Loucy (cell line): ENCODE data around the gene PIKFYVE.
"Not testable (repeated sequence)": the region's sequence is repeated elsewhere in the genome, so short reads cannot be mapped to it uniquely, and the experiment has no call there.

Experiments used
- H2AFZ ChIP-seq: fragments of 200-600 bp; sonication (generic); 2 replicates; pipeline ENCODE4 v1.6.0; 2016; ENCODE audit warnings: antibody characterized with exemption, mild to moderate bottlenecking, low read length, moderate library complexity
- H3F3A ChIP-seq: fragments of 200-600 bp; 2 replicates; pipeline ENCODE4 v1.6.0; 2016; ENCODE audit warnings: antibody characterized with exemption, low read depth, mild to moderate bottlenecking
- H3K27me3 ChIP-seq: fragments of 200-600 bp; sonication (generic); 2 replicates; pipeline ENCODE4 v1.6.1; 2014; ENCODE audit warnings: low read length, mild to moderate bottlenecking; ENCODE audit not compliant: insufficient read depth, poor library complexity, severe bottlenecking
- H3K36me3 ChIP-seq: fragments of 200-600 bp; sonication (generic); 2 replicates; pipeline ENCODE4 v1.6.1; 2016; ENCODE audit warnings: low read length; ENCODE audit not compliant: insufficient read depth
- H3K4me1 ChIP-seq: fragments of 200-600 bp; sonication (generic); 2 replicates; pipeline ENCODE4 v1.5.1; 2014; ENCODE audit warnings: low read length, mild to moderate bottlenecking; ENCODE audit not compliant: insufficient read depth, poor library complexity, severe bottlenecking
- H3K4me2 ChIP-seq: fragments of 200-600 bp; sonication (generic); 2 replicates; pipeline ENCODE4 v1.6.0; 2014; ENCODE audit warnings: antibody characterized with exemption, low read length, low read depth, mild to moderate bottlenecking; ENCODE audit not compliant: poor library complexity, severe bottlenecking
- H3K4me3 ChIP-seq: fragments of 200-600 bp; sonication (generic); 2 replicates; pipeline ENCODE4 v1.5.1; 2014; ENCODE audit warnings: low read length, mild to moderate bottlenecking, mixed read lengths; ENCODE audit not compliant: poor library complexity, severe bottlenecking
- H3K79me2 ChIP-seq: fragments of 200-600 bp; sonication (generic); 2 replicates; pipeline ENCODE4 v1.6.1; 2014; ENCODE audit warnings: low read length; ENCODE audit not compliant: insufficient read depth
- H3K9ac ChIP-seq: fragments of 200-600 bp; sonication (generic); 2 replicates; pipeline ENCODE4 v1.6.0; 2014; ENCODE audit warnings: mild to moderate bottlenecking, low read depth, low read length, moderate library complexity; ENCODE audit not compliant: poor library complexity, severe bottlenecking
- H3K9me2 ChIP-seq: fragments of 200-600 bp; sonication (generic); replicated peaks from 2 replicates; pipeline ENCODE4 v1.6.1; 2016; ENCODE audit warnings: low read depth, low read length, mixed read lengths
- H3K9me3 ChIP-seq: fragments of 200-600 bp; sonication (generic); 2 replicates; pipeline ENCODE4 v1.6.1; 2014; ENCODE audit warnings: mild to moderate bottlenecking, antibody characterized with exemption, low read length, low read depth; ENCODE audit not compliant: insufficient read depth
- H4K20me1 ChIP-seq: fragments of 200-600 bp; sonication (generic); 2 replicates; pipeline ENCODE4 v1.6.0; 2014; ENCODE audit warnings: antibody characterized with exemption, low read length, mild to moderate bottlenecking; ENCODE audit not compliant: insufficient read depth, poor library complexity, severe bottlenecking
- CTCF ChIP-seq: fragments of 200-600 bp; sonication (generic); conservative IDR thresholded peaks from 2 replicates; pipeline ENCODE4 v1.5.1; 2014; ENCODE audit warnings: mild to moderate bottlenecking, antibody characterized with exemption, low read length
- EZH2phosphoT487 ChIP-seq: fragments of 200-600 bp; IDR thresholded peaks from 2 replicates; pipeline ENCODE4 v1.6.1; 2018; ENCODE audit warnings: antibody characterized with exemption, mild to moderate bottlenecking, moderate library complexity, borderline replicate concordance

Gene PIKFYVE

GRCh38 chr2:208389940-208390339 is 123.9 kb downstream of the PIKFYVE start:
- H3K9ac ChIP-seq: no peak overlapping the region
- no peak overlapping the region for H3K4me2 ChIP-seq
- H2AFZ ChIP-seq: no peak overlapping the region
- H3K4me3 ChIP-seq: no peak overlapping the region
- H3K9me2 ChIP-seq: no peaks in the 10 kb centered on the region
- no peaks in the 10 kb centered on the region for H4K20me1 ChIP-seq
- no peaks in the 10 kb centered on the region for H3F3A ChIP-seq
- no peaks in the 10 kb centered on the region for H3K9me3 ChIP-seq
- no peaks in the 10 kb centered on the region for H3K79me2 ChIP-seq
- no peaks in the 10 kb centered on the region for H3K36me3 ChIP-seq
- H3K27me3 ChIP-seq: no peaks in the 10 kb centered on the region
- TF ChIP-seq EZH2phosphoT487: no peak
- TF ChIP-seq CTCF: no peak
- no peaks in the 10 kb centered on the region for H3K4me1 ChIP-seq

DNA sequence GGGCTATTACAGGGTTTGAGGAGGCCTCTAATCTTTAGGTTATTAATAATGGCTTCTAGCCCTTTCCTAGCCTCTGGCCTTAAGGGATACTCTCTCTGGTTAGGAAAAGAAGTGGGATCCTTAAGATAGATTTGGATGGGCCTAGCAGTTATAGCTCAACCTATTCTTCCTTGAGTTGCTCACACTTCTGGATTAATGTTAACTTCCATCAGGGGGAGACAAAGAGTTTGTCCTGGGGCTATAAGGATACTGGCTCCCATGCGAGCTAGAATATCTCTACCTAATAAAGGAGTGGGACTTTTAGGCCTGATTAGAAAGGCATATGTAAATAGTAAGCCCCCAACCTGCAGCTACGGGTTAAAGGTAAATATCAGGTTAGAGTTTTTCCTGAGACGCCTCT is 126.2 kb downstream of the PIKFYVE start:
- H3K27me3 ChIP-seq: no peaks in the 10 kb centered on the region
- TF ChIP-seq CTCF (peak; percentile 61), EZH2phosphoT487 (no peak)
- H3K9me3 ChIP-seq: no peaks in the 10 kb centered on the region
- H3K9me2 ChIP-seq: no peaks in the 10 kb centered on the region
- no peaks in the 10 kb centered on the region for H3K36me3 ChIP-seq
- no peak overlapping the region for H3K9ac ChIP-seq
- H3K4me1 ChIP-seq: no peaks in the 10 kb centered on the region
- H3K79me2 ChIP-seq: no peaks in the 10 kb centered on the region
- H2AFZ ChIP-seq: no peak overlapping the region
- H4K20me1 ChIP-seq: no peaks in the 10 kb centered on the region
- no peak overlapping the region for H3K4me2 ChIP-seq
- no peaks in the 10 kb centered on the region for H3F3A ChIP-seq
- H3K4me3 ChIP-seq: no peak overlapping the region

GRCh38 chr2:208396796-208397195 is 130.7 kb downstream of the PIKFYVE start:
- H3K27me3 ChIP-seq, H3K4me2 ChIP-seq, H3K4me1 ChIP-seq, H3K9me3 ChIP-seq, H3K4me3 ChIP-seq, H3K9me2 ChIP-seq, H4K20me1 ChIP-seq, H3K36me3 ChIP-seq, H3F3A ChIP-seq, H3K79me2 ChIP-seq, H2AFZ ChIP-seq, H3K9ac ChIP-seq: not testable (repeated sequence)

- no peak overlapping the region for H3K9ac ChIP-seq
- H3K9me3 ChIP-seq: no peaks in the 10 kb centered on the region
- TF ChIP-seq EZH2phosphoT487: no peak
- TF ChIP-seq CTCF: no peak
- H2AFZ ChIP-seq: no peak overlapping the region
- no peaks in the 10 kb centered on the region for H4K20me1 ChIP-seq
- H3F3A ChIP-seq: no peaks in the 10 kb centered on the region
- H3K4me1 ChIP-seq: no peaks in the 10 kb centered on the region
- H3K4me2 ChIP-seq: no peak overlapping the region
- H3K27me3 ChIP-seq: no peaks in the 10 kb centered on the region
- no peaks in the 10 kb centered on the region for H3K36me3 ChIP-seq
- no peaks in the 10 kb centered on the region for H3K9me2 ChIP-seq
- no peak overlapping the region for H3K4me3 ChIP-seq
- H3K79me2 ChIP-seq: no peaks in the 10 kb centered on the region
Measured at GRCh38 chr2:208399201-208399600, 133.1 kb downstream of the PIKFYVE start.
